HL-60 (cell line): ENCODE measurements around the gene CNST.

Experiments used
- CTCF ChIP-seq: IDR thresholded peaks from one replicate; pipeline ENCODE4 v1.5.1; 2011; ENCODE audit warnings: low read length, control low read depth, inconsistent platforms; ENCODE audit not compliant: insufficient read depth
- POLR2AphosphoS5 ChIP-seq: IDR thresholded peaks from 2 replicates; pipeline ENCODE4 v1.6.1; 2012; ENCODE audit warnings: low read depth
- SPI1 ChIP-seq: IDR thresholded peaks from 2 replicates; pipeline ENCODE4 v1.6.1; 2012; ENCODE audit warnings: low read depth, mild to moderate bottlenecking, borderline replicate concordance

- TF ChIP-seq POLR2AphosphoS5 = no peak
- TF ChIP-seq CTCF = no peak
- TF ChIP-seq SPI1 = no peak
Observed at GRCh38 chr1:246632281-246633168, 66.3 kb downstream of the CNST start.
